Measurements from ENCODE around the gene TTC33. TPM values are rescaled to one million over a fixed set of nuclear protein-coding genes. Genes with fewer than 3 reads are reported as not detected.
A peak's percentile ranks its signal among the peaks of the same experiment; 100 is the strongest.

The TTC33 gene
- total RNA-seq, 1 donor from 2014 or later = 20.1 TPM

DNA sequence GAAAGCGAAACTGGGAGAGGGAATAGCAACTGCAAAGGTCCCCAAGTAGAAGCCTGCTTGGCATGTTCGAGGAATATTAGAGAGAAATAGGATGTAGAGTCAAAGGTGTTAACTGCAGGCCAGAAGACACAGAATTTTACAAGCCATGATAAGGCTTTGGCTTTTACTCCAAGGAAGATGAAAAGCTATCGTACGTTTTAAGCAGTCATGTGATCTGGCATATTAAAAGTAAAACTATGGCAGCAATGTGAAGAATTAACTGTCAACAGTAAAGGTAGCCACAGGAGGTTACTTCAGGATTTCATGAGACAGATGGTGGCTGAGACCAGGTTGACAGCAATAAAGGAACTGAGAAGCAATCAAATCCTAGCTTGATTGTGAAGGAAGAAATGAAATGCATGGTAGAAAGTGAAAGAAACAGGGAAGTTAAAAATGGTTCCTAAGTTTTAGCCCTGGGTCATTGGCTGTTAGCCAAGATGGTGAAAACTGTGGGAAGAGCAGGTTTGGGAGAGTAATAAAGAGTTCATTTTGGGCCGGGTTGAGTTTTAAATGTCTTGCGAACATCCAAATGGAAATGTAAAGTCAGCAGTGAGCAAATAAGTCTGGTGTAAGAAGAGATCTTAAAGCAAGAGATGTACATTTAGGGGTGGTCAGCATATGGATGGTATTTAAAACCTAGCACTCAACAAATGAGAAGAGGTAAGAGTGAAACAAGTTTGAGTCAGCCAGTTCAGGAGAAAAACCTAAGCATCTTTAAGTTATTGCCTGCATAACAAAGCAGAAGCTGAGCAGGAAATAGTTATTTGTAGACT is 20.3 kb upstream of the TTC33 start:
- DNase-seq (ENCODE audit: low spot score in 2 of 2, unreplicated experiment in 2 of 2) = no peak
- Mint-ChIP-seq H3K27me3 (ENCODE audit: low read depth) (no peaks in the 10 kb centered on the region), H3K9me3 (no peaks in the 10 kb centered on the region), H3K4me3 (no peak overlapping the region), H3K27ac (peak overlapping the region; percentile 72), H3K36me3 (peaks cover 14% of the 10 kb centered on the region), H3K4me1 (peaks cover 27% of the 10 kb centered on the region)
- TF ChIP-seq, protein P1, sequence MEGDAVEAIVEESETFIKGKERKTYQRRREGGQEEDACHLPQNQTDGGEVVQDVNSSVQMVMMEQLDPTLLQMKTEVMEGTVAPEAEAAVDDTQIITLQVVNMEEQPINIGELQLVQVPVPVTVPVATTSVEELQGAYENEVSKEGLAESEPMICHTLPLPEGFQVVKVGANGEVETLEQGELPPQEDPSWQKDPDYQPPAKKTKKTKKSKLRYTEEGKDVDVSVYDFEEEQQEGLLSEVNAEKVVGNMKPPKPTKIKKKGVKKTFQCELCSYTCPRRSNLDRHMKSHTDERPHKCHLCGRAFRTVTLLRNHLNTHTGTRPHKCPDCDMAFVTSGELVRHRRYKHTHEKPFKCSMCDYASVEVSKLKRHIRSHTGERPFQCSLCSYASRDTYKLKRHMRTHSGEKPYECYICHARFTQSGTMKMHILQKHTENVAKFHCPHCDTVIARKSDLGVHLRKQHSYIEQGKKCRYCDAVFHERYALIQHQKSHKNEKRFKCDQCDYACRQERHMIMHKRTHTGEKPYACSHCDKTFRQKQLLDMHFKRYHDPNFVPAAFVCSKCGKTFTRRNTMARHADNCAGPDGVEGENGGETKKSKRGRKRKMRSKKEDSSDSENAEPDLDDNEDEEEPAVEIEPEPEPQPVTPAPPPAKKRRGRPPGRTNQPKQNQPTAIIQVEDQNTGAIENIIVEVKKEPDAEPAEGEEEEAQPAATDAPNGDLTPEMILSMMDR (IDR thresholded peaks at IDR 0.05; ENCODE audit: unreplicated experiment) = no peak

GRCh38 chr5:40775085-40775845 is 19.5 kb upstream of the TTC33 start:
- H3K27ac Mint-ChIP-seq = peak overlapping the region; percentile 72
- TF ChIP-seq, protein P1 (IDR thresholded peaks at IDR 0.05; ENCODE audit: unreplicated experiment) = no peak
- H3K4me3 Mint-ChIP-seq = no peak overlapping the region
- H3K36me3 Mint-ChIP-seq = peaks cover 15% of the 10 kb centered on the region
- H3K4me1 Mint-ChIP-seq = peaks cover 27% of the 10 kb centered on the region
- DNase-seq (ENCODE audit: low spot score in 2 of 2, unreplicated experiment in 2 of 2) = no peak
- H3K27me3 Mint-ChIP-seq (ENCODE audit: low read depth) = no peaks in the 10 kb centered on the region
- no peaks in the 10 kb centered on the region for H3K9me3 Mint-ChIP-seq

GRCh38 chr5:40774623-40775022 is 18.9 kb upstream of the TTC33 start:
- Mint-ChIP-seq H3K36me3 (peaks cover 15% of the 10 kb centered on the region), H3K4me1 (peaks cover 23% of the 10 kb centered on the region), H3K9me3 (no peaks in the 10 kb centered on the region), H3K27ac (no peak overlapping the region), H3K27me3 (ENCODE audit: low read depth) (no peaks in the 10 kb centered on the region), H3K4me3 (no peak overlapping the region)
- TF ChIP-seq, protein P1 (IDR thresholded peaks at IDR 0.05; ENCODE audit: unreplicated experiment) = no peak
- DNase-seq (ENCODE audit: low spot score in 2 of 2, unreplicated experiment in 2 of 2) = no peak

- TF ChIP-seq, protein P1 (IDR thresholded peaks at IDR 0.05; ENCODE audit: unreplicated experiment) = no peak
- Mint-ChIP-seq H3K4me3 (no peak overlapping the region), H3K36me3 (peaks cover 18% of the 10 kb centered on the region), H3K9me3 (no peaks in the 10 kb centered on the region), H3K27ac (no peak overlapping the region), H3K4me1 (peaks cover 11% of the 10 kb centered on the region), H3K27me3 (ENCODE audit: low read depth) (no peaks in the 10 kb centered on the region)
- no peak for DNase-seq (ENCODE audit: low spot score in 2 of 2, unreplicated experiment in 2 of 2)
These were observed 15.0 kb upstream of the TTC33 start for GRCh38 chr5:40770764-40771163.

DNA sequence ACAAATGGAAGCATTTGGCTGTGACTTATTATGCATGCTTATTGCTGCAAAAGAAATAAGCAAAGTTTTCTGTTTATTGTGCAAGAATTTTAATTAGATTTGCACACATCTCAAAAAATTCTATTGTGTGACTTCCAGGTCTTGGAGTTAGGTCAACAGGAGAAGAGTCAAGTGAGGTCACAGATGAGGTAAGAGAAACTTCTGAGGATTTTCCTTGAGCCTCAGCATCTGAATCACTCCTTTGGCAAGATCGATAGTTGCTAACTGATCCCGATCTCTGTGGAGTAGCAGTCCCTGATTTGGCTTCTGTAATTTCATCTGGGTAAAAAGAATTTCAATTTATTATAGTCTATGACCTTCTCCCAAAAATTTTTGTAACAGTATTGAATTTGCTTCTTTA is 6.9 kb upstream of the TTC33 start:
- Mint-ChIP-seq H3K27ac (no peak overlapping the region), H3K4me1 (no peaks in the 10 kb centered on the region), H3K36me3 (peaks cover 24% of the 10 kb centered on the region), H3K9me3 (no peaks in the 10 kb centered on the region), H3K4me3 (no peak overlapping the region), H3K27me3 (ENCODE audit: low read depth) (no peaks in the 10 kb centered on the region)
- TF ChIP-seq, protein P1 (IDR thresholded peaks at IDR 0.05; ENCODE audit: unreplicated experiment) = no peak
- DNase-seq (ENCODE audit: low spot score in 2 of 2, unreplicated experiment in 2 of 2) = no peak
